WERI-Rb-1 (cell line): ENCODE measurements around the gene SLCO4A1.

Experiments used
- DNase-seq: peaks from one replicate; pipeline ENCODE4 v3.0.0-alpha.2; 2020
- H3K27ac ChIP-seq: fragments of 250-450 bp; sonication (Bioruptor Pico); 2 replicates; pipeline ENCODE4 v1.5.1; 2020; ENCODE audit warnings: mild to moderate bottlenecking, moderate library complexity
- H3K27me3 ChIP-seq: fragments of 250-450 bp; sonication (Bioruptor Pico); 2 replicates; pipeline ENCODE4 v1.5.1; 2021; ENCODE audit warnings: mild to moderate bottlenecking, low read depth, moderate library complexity; ENCODE audit not compliant: insufficient read depth, severe bottlenecking
- H3K36me3 ChIP-seq: fragments of 250-450 bp; sonication (Bioruptor Pico); 2 replicates; pipeline ENCODE4 v1.5.1; 2020; ENCODE audit warnings: mild to moderate bottlenecking, moderate library complexity
- H3K4me3 ChIP-seq: 2 replicates; pipeline ENCODE4 v1.5.1; 2011; ENCODE audit warnings: low read depth, mild to moderate bottlenecking, control low read depth, low read length
- H3K9me3 ChIP-seq: fragments of 250-450 bp; sonication (Bioruptor Pico); 2 replicates; pipeline ENCODE4 v1.5.1; 2021; ENCODE audit warnings: mild to moderate bottlenecking, moderate library complexity; ENCODE audit not compliant: severe bottlenecking
- TF ChIP-seq, protein P1 (sequence below): IDR thresholded peaks from 2 replicates; pipeline ENCODE4 v1.5.1; 2011; ENCODE audit warnings: low read depth, mild to moderate bottlenecking, control low read depth, inconsistent platforms, low read length

Gene SLCO4A1, protein sequence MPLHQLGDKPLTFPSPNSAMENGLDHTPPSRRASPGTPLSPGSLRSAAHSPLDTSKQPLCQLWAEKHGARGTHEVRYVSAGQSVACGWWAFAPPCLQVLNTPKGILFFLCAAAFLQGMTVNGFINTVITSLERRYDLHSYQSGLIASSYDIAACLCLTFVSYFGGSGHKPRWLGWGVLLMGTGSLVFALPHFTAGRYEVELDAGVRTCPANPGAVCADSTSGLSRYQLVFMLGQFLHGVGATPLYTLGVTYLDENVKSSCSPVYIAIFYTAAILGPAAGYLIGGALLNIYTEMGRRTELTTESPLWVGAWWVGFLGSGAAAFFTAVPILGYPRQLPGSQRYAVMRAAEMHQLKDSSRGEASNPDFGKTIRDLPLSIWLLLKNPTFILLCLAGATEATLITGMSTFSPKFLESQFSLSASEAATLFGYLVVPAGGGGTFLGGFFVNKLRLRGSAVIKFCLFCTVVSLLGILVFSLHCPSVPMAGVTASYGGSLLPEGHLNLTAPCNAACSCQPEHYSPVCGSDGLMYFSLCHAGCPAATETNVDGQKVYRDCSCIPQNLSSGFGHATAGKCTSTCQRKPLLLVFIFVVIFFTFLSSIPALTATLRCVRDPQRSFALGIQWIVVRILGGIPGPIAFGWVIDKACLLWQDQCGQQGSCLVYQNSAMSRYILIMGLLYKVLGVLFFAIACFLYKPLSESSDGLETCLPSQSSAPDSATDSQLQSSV

DNA sequence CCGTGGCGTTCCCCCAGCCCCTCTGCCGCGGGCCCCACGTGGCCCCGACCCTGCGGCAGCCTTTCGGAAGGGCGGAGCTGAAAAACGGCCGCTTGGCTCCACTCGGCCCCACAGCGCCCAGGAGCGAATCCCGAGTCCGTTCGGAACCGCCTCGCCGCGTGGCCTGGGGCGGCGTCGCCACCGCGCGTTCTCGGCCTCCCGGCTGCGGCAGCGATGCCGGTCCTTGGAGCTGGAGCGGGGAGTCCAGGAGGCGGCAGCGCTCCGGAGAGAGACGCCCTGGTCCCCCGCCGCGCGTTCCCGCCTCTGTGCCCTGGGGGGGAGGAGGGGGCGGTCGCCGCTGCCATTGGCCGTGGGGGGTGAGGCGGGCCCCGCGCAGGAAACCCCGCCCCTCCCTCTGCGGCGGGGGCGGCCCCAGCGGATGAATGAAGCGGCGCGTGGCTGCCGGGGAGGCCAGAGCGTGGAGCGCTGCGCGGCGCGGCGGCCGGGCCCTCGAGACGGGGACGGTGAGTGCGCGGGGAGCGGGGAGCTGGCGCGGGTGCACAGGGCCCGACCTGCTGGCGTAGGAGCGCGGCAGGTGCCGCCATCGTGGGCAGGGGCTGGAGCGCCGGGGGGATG is at the start of gene SLCO4A1:
SLCO4A1 (plus strand) TSS at position 453 of the 615 bp plus-strand sequence. CDS start 13,952 bp downstream, outside the sequence.
- peak within 1 kb of the TSS; percentile 73 for H3K27ac ChIP-seq
- TF ChIP-seq, protein P1, sequence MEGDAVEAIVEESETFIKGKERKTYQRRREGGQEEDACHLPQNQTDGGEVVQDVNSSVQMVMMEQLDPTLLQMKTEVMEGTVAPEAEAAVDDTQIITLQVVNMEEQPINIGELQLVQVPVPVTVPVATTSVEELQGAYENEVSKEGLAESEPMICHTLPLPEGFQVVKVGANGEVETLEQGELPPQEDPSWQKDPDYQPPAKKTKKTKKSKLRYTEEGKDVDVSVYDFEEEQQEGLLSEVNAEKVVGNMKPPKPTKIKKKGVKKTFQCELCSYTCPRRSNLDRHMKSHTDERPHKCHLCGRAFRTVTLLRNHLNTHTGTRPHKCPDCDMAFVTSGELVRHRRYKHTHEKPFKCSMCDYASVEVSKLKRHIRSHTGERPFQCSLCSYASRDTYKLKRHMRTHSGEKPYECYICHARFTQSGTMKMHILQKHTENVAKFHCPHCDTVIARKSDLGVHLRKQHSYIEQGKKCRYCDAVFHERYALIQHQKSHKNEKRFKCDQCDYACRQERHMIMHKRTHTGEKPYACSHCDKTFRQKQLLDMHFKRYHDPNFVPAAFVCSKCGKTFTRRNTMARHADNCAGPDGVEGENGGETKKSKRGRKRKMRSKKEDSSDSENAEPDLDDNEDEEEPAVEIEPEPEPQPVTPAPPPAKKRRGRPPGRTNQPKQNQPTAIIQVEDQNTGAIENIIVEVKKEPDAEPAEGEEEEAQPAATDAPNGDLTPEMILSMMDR = no peak
- peak; percentile 91 for DNase-seq
- H3K4me3 ChIP-seq = peak within 1 kb of the TSS; percentile 74
- no peaks in the 10 kb centered on the region for H3K27me3 ChIP-seq
- H3K36me3 ChIP-seq = peaks cover 23% of the 10 kb centered on the region
- H3K9me3 ChIP-seq = no peaks in the 10 kb centered on the region

GRCh38 chr20:62592506-62593177 is 49.7 kb upstream of the SLCO4A1 start:
- no peak overlapping the region for H3K4me3 ChIP-seq
- H3K27me3 ChIP-seq = no peaks in the 10 kb centered on the region
- H3K36me3 ChIP-seq = no peaks in the 10 kb centered on the region
- no peaks in the 10 kb centered on the region for H3K9me3 ChIP-seq
- TF ChIP-seq, protein P1 = no peak
- DNase-seq = no peak
- no peak overlapping the region for H3K27ac ChIP-seq

GRCh38 chr20:62593616-62594015 is 48.7 kb upstream of the SLCO4A1 start:
- no peak overlapping the region for H3K4me3 ChIP-seq
- no peak for DNase-seq

GRCh38 chr20:62595069-62595468 is 47.2 kb upstream of the SLCO4A1 start:
- H3K36me3 ChIP-seq = no peaks in the 10 kb centered on the region
- no peak overlapping the region for H3K27ac ChIP-seq
- no peaks in the 10 kb centered on the region for H3K27me3 ChIP-seq
- DNase-seq = no peak
- no peak overlapping the region for H3K4me3 ChIP-seq
- TF ChIP-seq, protein P1 = no peak
- no peaks in the 10 kb centered on the region for H3K9me3 ChIP-seq

More at GRCh38 chr20:62593616-62594015, 48.7 kb upstream of the SLCO4A1 start:
- H3K9me3 ChIP-seq = no peaks in the 10 kb centered on the region
- H3K36me3 ChIP-seq = no peaks in the 10 kb centered on the region
- no peak overlapping the region for H3K27ac ChIP-seq
- TF ChIP-seq, protein P1 = no peak
- H3K27me3 ChIP-seq = no peaks in the 10 kb centered on the region

- Histone ChIP-seq H3K36me3 (no peaks in the 10 kb centered on the region), H3K4me3 (no peak overlapping the region), H3K27ac (no peak overlapping the region), H3K27me3 (no peaks in the 10 kb centered on the region), H3K9me3 (no peaks in the 10 kb centered on the region)
- DNase-seq = no peak
- TF ChIP-seq, protein P1 = no peak
These were observed 46.8 kb upstream of the SLCO4A1 start for GRCh38 chr20:62595491-62595890.
